ENCODE measurements around the gene RAET1L.
"Not testable (repeated sequence)": the region's sequence is repeated elsewhere in the genome, so short reads cannot be mapped to it uniquely, and the experiment has no call there.

RAET1L gene, protein sequence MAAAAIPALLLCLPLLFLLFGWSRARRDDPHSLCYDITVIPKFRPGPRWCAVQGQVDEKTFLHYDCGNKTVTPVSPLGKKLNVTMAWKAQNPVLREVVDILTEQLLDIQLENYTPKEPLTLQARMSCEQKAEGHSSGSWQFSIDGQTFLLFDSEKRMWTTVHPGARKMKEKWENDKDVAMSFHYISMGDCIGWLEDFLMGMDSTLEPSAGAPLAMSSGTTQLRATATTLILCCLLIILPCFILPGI

DNA sequence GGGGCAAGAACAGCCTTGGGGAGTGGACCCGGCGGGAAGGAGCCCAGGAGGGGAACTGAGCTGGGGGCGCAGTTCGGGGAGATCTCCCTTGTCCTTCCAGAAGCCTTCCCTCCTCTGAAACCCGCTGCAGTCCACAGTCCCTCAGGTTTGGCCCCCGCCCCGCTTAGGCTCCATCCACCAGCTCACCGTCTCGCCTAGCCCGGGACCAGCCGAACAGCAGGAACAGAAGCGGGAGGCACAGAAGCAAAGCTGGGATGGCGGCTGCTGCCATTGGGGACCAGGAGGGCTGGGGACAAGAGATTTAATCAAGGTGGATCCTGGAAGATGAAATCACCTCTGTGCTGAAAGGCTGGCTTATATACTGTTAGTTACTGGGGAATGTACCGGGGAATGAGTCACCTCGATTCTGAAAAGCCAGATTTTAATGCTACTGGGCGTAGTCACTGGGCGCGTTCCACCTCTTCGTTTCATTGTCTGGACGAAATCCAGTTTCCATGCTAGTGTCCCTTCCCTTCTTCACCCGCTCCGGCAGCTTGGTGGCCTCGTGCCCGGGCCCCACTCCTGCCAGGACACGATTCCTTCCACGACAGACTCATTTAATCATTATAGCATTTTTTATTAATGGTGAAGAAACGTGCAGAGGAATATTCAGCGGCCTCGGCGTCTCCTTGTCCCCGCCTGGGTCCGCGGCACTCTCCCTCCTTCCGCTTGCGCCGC lies at the start of gene RAET1L:
RAET1L (minus strand) TSS at position 332 of the 717 bp plus-strand sequence; CDS start at position 271, 61 bp downstream.
- no peak for DNase-seq (ENCODE audit: extremely low spot score, insufficient read length, low read depth)
- FAIRE-seq: no peak

- FAIRE-seq: no peak
These were observed 49.7 kb upstream of the RAET1L start for GRCh38 chr6:150075034-150075421.

GRCh38 chr6:150074396-150075033 lies 49.2 kb upstream of the RAET1L start:
- not testable (repeated sequence) for DNase-seq (ENCODE audit: extremely low spot score, insufficient read length, low read depth); FAIRE-seq

More at GRCh38 chr6:150075034-150075421, 49.7 kb upstream of the RAET1L start:
- no peak for DNase-seq (ENCODE audit: extremely low spot score, insufficient read length, low read depth)

- DNase-seq (ENCODE audit: extremely low spot score, insufficient read length, low read depth) (no peak), FAIRE-seq (no peak)
These were observed 46.9 kb upstream of the RAET1L start for GRCh38 chr6:150072201-150072600.

GRCh38 chr6:150070236-150070818 lies 45.0 kb upstream of the RAET1L start:
- FAIRE-seq: no peak
- DNase-seq (ENCODE audit: extremely low spot score, insufficient read length, low read depth): no peak

DNA sequence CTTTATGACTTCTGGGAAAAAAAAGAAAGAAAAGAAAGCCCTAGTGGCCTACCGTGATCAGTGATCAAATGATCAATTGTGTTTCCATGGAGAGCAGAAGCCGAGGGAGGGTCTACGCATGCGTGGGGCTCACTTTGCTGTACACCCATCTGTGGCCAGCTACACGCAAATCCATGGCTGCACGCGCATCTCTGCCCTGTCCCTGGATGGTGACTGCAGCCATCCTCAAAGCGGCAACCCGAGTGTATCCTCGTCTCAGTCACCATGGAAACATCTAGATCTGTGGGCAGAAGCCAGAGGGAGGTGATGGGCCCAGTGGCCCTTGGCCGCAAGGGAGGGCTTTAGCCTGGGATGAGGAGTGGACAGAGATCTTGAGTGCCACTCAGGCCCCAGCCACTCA lies 44.4 kb upstream of the RAET1L start:
- no peak for DNase-seq (ENCODE audit: extremely low spot score, insufficient read length, low read depth)
- no peak for FAIRE-seq

DNA sequence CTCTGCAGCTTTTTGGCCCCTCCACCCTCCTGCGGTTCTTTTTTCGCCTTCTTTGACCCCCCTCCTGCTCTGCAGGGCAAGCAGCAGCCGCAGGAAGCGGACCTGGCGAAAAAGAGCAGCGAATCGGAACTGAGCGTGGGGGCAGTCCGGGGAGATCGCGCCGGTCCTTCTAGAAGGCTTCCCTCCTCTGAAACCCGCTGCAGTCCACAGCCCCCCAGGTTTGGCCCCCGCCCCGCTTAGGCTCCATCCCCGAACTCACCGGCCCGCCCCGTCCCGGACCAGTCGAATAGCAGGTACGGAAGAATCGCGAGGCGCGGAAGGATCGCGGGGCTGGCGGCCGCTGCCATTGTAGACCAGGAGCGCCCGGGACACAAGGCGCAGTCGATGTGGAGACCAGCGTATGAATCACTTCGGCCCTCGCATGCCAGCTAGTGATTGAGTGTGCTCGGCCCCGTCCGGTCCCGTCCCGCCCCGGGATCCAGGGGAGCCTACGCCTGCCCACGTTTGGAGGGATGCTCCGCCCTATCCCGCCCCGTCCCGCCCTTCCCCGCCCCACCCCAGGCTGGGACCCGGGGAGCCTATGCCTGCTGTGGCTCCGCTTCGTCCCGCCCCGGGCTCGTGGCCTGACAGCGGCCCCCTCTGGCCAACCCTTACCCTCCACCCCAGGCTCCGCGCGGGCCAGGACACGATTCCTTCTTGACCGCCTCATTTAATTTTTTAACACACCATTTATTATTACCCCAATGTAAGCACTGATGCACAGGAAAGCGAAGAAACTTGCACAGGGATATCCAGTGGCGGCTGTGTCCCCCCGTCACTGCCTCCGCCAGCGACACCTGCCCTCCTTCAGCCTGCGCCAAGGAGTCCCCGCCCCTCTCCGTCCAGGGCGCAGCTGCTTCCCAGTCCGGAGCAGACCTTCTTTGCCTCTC lies 43.7 kb upstream of the RAET1L start, which contains the start of gene ULBP3:
ULBP3 (minus strand) TSS at position 402 of the 929 bp plus-strand sequence; CDS start at position 347, 55 bp downstream.
- FAIRE-seq (no peak), DNase-seq (ENCODE audit: extremely low spot score, insufficient read length, low read depth) (peak; percentile 42)

DNA sequence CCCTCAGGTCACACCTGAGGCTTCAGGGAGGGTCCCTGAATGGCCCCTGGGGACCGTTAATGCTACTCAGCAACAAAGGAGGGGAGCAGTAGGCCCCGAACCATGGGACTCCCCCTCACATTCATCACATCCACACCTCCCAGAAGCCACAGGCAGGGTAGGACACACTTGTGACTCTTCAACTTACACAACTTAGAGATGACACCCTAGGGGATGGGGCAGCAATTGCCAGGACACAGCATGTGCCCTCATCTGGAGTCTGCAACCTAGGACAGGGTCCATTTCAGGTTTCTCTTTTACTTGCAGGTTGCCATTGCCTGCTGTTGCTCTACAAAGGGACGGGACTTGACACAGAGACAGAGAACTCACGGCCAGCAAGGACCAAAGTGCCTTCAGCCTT lies 42.8 kb upstream of the RAET1L start:
- FAIRE-seq (no peak), DNase-seq (ENCODE audit: extremely low spot score, insufficient read length, low read depth) (no peak)

DNA sequence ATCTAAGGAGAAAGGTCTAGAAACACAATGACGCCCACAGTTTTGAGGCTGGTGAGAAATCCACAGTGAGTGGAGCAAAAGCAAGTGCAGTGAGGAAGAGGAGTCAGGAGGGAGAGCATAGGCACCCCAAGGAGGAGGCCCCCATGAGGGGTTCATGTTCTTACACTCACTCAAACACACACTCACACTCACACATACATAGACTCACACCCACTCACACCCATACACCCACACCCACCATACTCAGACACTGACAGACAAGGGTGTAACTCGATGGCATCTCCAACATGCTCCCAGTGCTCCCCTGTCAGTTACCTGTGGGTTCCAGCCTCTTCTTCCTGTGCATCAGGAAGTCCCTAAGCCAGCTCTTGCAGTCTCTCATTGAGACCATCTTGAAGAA lies 39.8 kb upstream of the RAET1L start:
- no peak for DNase-seq (ENCODE audit: extremely low spot score, insufficient read length, low read depth)
- no peak for FAIRE-seq

DNA sequence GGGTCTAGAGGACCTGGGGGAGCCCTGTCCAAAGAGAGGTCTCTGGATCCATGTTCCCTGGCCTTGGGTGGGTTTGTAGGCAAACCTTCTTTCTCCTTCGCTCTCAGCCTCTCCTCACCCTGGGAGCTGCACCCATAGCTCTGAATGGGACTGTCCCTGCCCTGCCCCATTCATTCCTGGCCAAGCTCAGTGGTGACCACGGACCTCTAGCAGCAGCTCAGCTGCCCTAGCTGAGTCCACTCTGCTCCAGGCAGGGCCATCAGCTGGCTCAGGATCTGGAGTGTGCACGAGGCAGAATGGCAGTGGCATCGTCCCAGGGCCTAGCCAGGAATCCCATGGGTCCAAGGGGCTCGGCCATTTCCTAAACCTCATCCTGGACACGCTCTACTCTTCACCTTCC lies 38.3 kb upstream of the RAET1L start:
- no peak for FAIRE-seq

GRCh38 chr6:150059973-150060372 lies 34.6 kb upstream of the RAET1L start:
- not testable (repeated sequence) for DNase-seq (ENCODE audit: extremely low spot score, insufficient read length, low read depth); FAIRE-seq

More for the DNA sequence above, 38.3 kb upstream of the RAET1L start:
- DNase-seq (ENCODE audit: extremely low spot score, insufficient read length, low read depth): no peak

- FAIRE-seq: no peak
- DNase-seq (ENCODE audit: extremely low spot score, insufficient read length, low read depth): no peak
These were observed 33.7 kb upstream of the RAET1L start for GRCh38 chr6:150058986-150059385.

GRCh38 chr6:150058231-150058792 lies 33.0 kb upstream of the RAET1L start:
- FAIRE-seq (no peak), DNase-seq (ENCODE audit: extremely low spot score, insufficient read length, low read depth) (no peak)

DNA sequence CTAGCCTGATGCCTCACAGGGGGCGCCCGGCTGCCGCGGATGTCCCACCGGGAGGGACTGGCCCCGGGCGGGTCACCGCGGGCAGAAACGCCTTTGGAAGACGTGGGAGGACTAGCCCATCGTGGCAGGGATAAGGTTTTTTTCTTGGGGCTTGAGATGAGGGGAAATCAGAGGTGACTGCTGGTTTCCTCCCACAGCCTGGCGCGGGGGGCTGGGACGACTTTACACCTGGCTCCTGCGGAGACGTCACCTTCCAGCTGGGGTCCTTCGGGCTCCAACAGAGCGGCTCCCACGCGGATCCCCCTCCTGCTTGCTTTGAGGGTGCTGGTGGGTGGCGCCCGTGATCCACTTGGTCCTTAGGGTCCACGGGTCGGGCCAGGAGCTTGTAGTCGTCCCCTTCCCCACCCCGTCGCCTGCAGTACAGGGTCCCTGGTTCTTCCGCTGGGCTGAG lies 32.2 kb upstream of the RAET1L start:
- no peak for DNase-seq (ENCODE audit: extremely low spot score, insufficient read length, low read depth)
- FAIRE-seq: no peak

DNA sequence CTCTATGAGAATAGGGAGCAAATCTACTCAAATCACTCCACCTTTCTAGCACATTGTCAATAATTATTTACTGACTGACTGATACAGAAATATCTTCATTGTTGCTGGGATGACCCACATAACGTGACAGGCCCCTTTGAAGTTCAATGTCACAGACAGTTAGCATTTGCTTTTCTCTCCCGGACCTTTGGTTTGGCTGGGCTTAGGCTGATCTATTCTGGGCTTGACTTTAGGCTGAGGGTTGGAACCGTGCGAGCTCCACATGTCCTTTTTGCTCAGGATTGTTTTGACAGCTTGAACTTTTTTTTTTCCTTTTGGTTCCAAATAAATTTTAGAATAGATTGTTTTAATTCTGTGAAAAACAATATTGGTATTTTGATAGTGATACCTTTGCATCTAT lies 31.6 kb upstream of the RAET1L start:
- DNase-seq (ENCODE audit: extremely low spot score, insufficient read length, low read depth) (no peak), FAIRE-seq (no peak)

DNA sequence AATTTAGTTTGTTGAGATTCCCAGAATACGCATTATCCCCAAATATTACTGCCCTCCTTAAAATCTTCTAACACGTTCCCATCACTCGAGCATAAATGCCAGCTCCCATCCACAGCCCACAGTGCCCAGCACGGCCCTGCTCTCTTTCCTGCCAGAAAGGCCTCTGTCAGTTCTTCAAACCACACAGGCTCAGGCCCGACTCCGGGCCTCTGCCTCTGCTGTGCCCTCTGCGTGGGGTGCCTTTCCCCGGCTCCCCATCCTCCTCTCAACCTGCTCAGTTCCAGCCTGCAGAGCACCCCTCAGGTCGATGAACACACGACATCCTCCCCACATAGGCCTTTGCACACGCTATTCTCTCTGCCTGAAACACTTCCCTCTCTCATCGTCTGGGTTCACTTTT lies 30.8 kb upstream of the RAET1L start:
- DNase-seq (ENCODE audit: extremely low spot score, insufficient read length, low read depth) (no peak), FAIRE-seq (no peak)

GRCh38 chr6:150055131-150055530 lies 29.8 kb upstream of the RAET1L start:
- no peak for FAIRE-seq

GRCh38 chr6:150053450-150053849 lies 28.1 kb upstream of the RAET1L start:
- FAIRE-seq (no peak), DNase-seq (ENCODE audit: extremely low spot score, insufficient read length, low read depth) (no peak)

More at GRCh38 chr6:150055131-150055530, 29.8 kb upstream of the RAET1L start:
- no peak for DNase-seq (ENCODE audit: extremely low spot score, insufficient read length, low read depth)

DNA sequence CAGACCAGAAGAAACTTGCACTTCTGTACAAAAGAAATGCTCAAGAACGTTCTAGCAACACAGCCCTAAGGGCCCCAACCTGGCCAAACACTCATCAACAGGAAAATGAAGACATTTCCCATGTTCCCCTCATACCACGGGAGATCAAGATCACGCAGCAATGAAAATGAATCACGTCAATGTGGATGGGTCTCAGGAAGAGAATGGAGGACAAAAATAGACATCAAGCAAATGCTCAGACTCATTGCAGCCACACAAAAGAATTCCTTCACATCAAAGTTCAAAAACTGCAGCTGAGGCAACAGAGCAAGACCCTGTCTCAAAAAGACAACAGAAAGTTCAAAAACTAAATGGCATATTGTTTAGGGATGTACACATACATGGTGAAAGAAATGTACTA lies 25.5 kb upstream of the RAET1L start:
- FAIRE-seq: no peak
- no peak for DNase-seq (ENCODE audit: extremely low spot score, insufficient read length, low read depth)

Data from GM18507 (cell line).